CD8-positive, alpha-beta memory T cell (primary cell): Measurements from ENCODE around the gene RAB18. TPM values are rescaled to one million over a fixed set of nuclear protein-coding genes. Genes with fewer than 3 reads are reported as not detected.
"Not testable (repeated sequence)": the region's sequence is repeated elsewhere in the genome, so short reads cannot be mapped to it uniquely, and the experiment has no call there.

Experiments
- CTCF ChIA-PET: fragments of 350-600 bp; sonication (Branson Sonifier 250); formaldehyde crosslinking; loops from one replicate; lab custom pipeline; 2021; ENCODE audit warnings: antibody characterized with exemption; lab: Charles Lee
- POLR2A ChIA-PET: fragments of 350-600 bp; sonication (Branson Sonifier 250); formaldehyde crosslinking; loops from one replicate; lab custom pipeline; 2021; ENCODE audit warnings: antibody characterized with exemption; lab: Charles Lee
- DNase-seq, 5 donors: peaks; one replicate each; pipeline versions ENCODE4 v3.0.0 to v3.0.0-alpha.2; 2020 to 2022; ENCODE audit warnings: mixed read lengths in 1 of 5
- H3K27ac ChIP-seq: one replicate; pipeline ENCODE4 v1.7.0; 2013; ENCODE audit warnings: low read depth, mild to moderate bottlenecking, low read length, moderate library complexity
- H3K27me3 ChIP-seq: 2 replicates; pipeline ENCODE4 v1.7.0; 2013; ENCODE audit warnings: low read length, mild to moderate bottlenecking; ENCODE audit not compliant: insufficient read depth, poor library complexity, severe bottlenecking
- H3K36me3 ChIP-seq: 2 replicates; pipeline ENCODE4 v1.7.0; 2013; ENCODE audit warnings: mild to moderate bottlenecking, low read length, moderate library complexity; ENCODE audit not compliant: insufficient read depth
- H3K4me1 ChIP-seq: 2 replicates; pipeline ENCODE4 v1.7.0; 2013; ENCODE audit warnings: mild to moderate bottlenecking, low read length, moderate library complexity; ENCODE audit not compliant: insufficient read depth
- H3K4me3 ChIP-seq: 2 replicates; pipeline ENCODE4 v1.7.0; 2013; ENCODE audit warnings: mild to moderate bottlenecking, low read length
- H3K9me3 ChIP-seq: 2 replicates; pipeline ENCODE4 v1.7.0; 2013; ENCODE audit warnings: mild to moderate bottlenecking, low read length
- H3K27ac Mint-ChIP-seq, 8 donors: one replicate each; pipeline ENCODE4 v1.8.0; 2020 to 2021; ENCODE audit warnings: mixed read lengths in 8 of 8, mild to moderate bottlenecking in 6 of 8, inconsistent platforms in 3 of 8, moderate library complexity in 3 of 8
- H3K27me3 Mint-ChIP-seq, 2 donors: one replicate each; pipeline ENCODE4 v1.8.0; 2020 to 2021; ENCODE audit warnings: mixed read lengths in 2 of 2, mild to moderate bottlenecking in 1 of 2, moderate library complexity in 1 of 2
- H3K36me3 Mint-ChIP-seq, 3 donors: one replicate each; pipeline ENCODE4 v1.8.0; 2020 to 2021; ENCODE audit warnings: mixed read lengths in 3 of 3, inconsistent platforms in 1 of 3, mild to moderate bottlenecking in 1 of 3
- H3K4me1 Mint-ChIP-seq, 3 donors: one replicate each; pipeline ENCODE4 v1.8.0; 2020 to 2021; ENCODE audit warnings: mixed read lengths in 3 of 3, inconsistent platforms in 1 of 3, mild to moderate bottlenecking in 1 of 3
- H3K4me3 Mint-ChIP-seq, 7 donors: one replicate each; pipeline ENCODE4 v1.8.0; 2020 to 2021; ENCODE audit warnings: mixed read lengths in 7 of 7, mild to moderate bottlenecking in 6 of 7, moderate library complexity in 4 of 7, inconsistent platforms in 2 of 7
- H3K9me3 Mint-ChIP-seq, 5 donors: one replicate each; pipeline ENCODE4 v1.8.0; 2020 to 2022; ENCODE audit warnings: mixed read lengths in 5 of 5, mild to moderate bottlenecking in 3 of 5, moderate library complexity in 2 of 5, inconsistent platforms in 1 of 5
- polyA plus RNA-seq: library from polyadenylated mRNA; unstranded; fragments of 300-500 nt; fragmentation: Illumina TruSeq; gene quantifications from one replicate; pipeline ENCODE4 v1.2.3, GENCODE V29; 2021
- total RNA-seq, 2 experiments: library from RNA; stranded (reverse); gene quantifications; one replicate each; pipeline ENCODE4 v1.2.3, GENCODE V29; 2021

RAB18 gene
- total and polyA plus RNA-seq, 3 experiments from 2014 or later, result 68.2 to 123 (median 71.1) TPM

DNA sequence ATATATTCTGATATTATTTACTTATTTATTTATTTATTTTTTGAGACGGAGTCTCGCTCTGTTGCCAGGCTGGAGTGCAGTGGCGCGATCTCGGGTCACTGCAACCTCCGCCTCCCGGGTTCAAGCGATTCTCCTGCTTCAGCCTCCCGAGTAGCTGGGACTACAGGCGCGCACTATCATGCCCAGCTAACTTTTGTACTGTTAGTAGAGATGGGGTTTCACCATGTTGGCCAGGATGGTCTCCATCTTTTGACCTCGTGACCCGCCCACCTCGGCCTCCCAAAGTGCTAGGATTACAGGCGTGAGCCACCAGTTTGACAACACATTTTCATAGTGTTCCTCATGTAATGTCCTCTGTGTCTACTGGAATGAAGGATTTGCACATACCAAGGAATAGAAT lies 1.4 kb downstream of the RAB18 start:
- peaks cover 60 to 71% (median 70%) of the 10 kb centered on the region in 3 donors for H3K4me1 Mint-ChIP-seq
- ChIA-PET POLR2A (interaction anchor here (1.3 kb wide), 1 partner anchor 1027 kb away, joined by 5 read pairs; the partner anchor contains the start of gene WAC), CTCF (interaction anchor here (0.9 to 2.5 kb wide), 3 partner anchors 11 to 59 kb away, joined by 3 to 12 read pairs (median 6); no protein-coding TSS in a partner anchor)
- H3K27ac ChIP-seq, H3K27me3 Mint-ChIP-seq, H3K9me3 ChIP-seq, H3K36me3 ChIP-seq, DNase-seq, H3K9me3 Mint-ChIP-seq, H3K27me3 ChIP-seq, H3K4me3 ChIP-seq: not testable (repeated sequence)
- H3K27ac Mint-ChIP-seq, result peak overlapping the region in 7 of 8 donors; percentile 22 to 98 (median 82)
- H3K4me3 Mint-ChIP-seq, result peak overlapping the region; percentile 72 to 100 (median 83)
- H3K4me1 ChIP-seq, result peaks cover 44% of the 10 kb centered on the region
- H3K36me3 Mint-ChIP-seq, result peaks cover 0 to 45% (median 7%) of the 10 kb centered on the region in 3 donors

GRCh38 chr10:27506280-27506679 lies 2.2 kb downstream of the RAB18 start:
- Histone ChIP-seq H3K4me3 (no peak overlapping the region), H3K27me3 (no peaks in the 10 kb centered on the region), H3K27ac (no peak overlapping the region), H3K36me3 (no peaks in the 10 kb centered on the region), H3K4me1 (peaks cover 44% of the 10 kb centered on the region), H3K9me3 (no peaks in the 10 kb centered on the region)
- Mint-ChIP-seq H3K4me3 (peak overlapping the region; percentile 72 to 100 (median 83)), H3K27me3 (peaks cover 0 to 4% of the 10 kb centered on the region in 2 donors), H3K9me3 (peaks cover 0 to 2% (median 0%) of the 10 kb centered on the region in 5 donors), H3K4me1 (peaks cover 62 to 77% (median 76%) of the 10 kb centered on the region in 3 donors), H3K36me3 (peaks cover 0 to 49% (median 8%) of the 10 kb centered on the region in 3 donors), H3K27ac (peak overlapping the region; percentile 52 to 98 (median 73))
- ChIA-PET CTCF (no interaction called here), POLR2A (no interaction called here)
- no peak for DNase-seq

DNA sequence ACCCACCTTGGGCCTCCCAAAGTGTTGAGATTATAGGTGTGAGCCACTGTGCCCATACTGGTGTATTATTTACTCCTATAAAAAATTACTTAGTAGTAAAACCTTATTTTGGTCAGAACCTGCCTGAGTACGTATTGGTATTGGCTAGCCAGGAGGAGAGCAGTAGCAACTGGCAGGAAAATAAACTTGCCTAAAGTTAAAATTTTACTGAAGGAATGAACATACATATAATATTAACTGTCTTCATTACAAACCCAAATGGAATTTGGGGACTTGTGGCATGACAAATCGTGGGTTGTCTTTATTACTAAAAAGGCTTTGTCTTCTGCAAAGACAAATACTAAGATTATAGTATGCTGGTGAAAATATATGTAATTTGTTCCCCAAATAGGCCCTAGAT lies 8.4 kb downstream of the RAB18 start:
- Histone ChIP-seq H3K4me1 (peaks cover 33% of the 10 kb centered on the region), H3K4me3 (no peak overlapping the region), H3K27me3 (no peaks in the 10 kb centered on the region), H3K9me3 (no peaks in the 10 kb centered on the region), H3K27ac (no peak overlapping the region), H3K36me3 (no peaks in the 10 kb centered on the region)
- Mint-ChIP-seq H3K4me3 (peak overlapping the region in 1 of 7 donors; percentile 5), H3K27me3 (no peaks in the 10 kb centered on the region), H3K27ac (peak overlapping the region in 2 of 8 donors; percentile 2 to 66), H3K4me1 (peaks cover 71 to 93% (median 87%) of the 10 kb centered on the region in 3 donors), H3K9me3 (no peaks in the 10 kb centered on the region), H3K36me3 (peaks cover 7 to 72% (median 27%) of the 10 kb centered on the region in 3 donors)
- no peak for DNase-seq
- ChIA-PET CTCF (no interaction called here), POLR2A (no interaction called here)

GRCh38 chr10:27513451-27514191 lies 9.5 kb downstream of the RAB18 start:
- H3K36me3 Mint-ChIP-seq, result peaks cover 7 to 74% (median 29%) of the 10 kb centered on the region in 3 donors
- peaks cover 74 to 95% (median 87%) of the 10 kb centered on the region in 3 donors for H3K4me1 Mint-ChIP-seq
- ChIA-PET POLR2A (interaction anchor here (1.7 kb wide), 1 partner anchor 9 kb away, joined by 7 read pairs; the partner anchor contains the start of gene RAB18), CTCF (no interaction called here)
- H3K9me3 ChIP-seq, result no peaks in the 10 kb centered on the region
- DNase-seq, result peak in 1 of 5 donors; percentile 13
- no peaks in the 10 kb centered on the region for H3K36me3 ChIP-seq
- H3K4me3 Mint-ChIP-seq, result peak overlapping the region; percentile 7 to 71 (median 14)
- no peaks in the 10 kb centered on the region for H3K9me3 Mint-ChIP-seq
- H3K27ac Mint-ChIP-seq, result peak overlapping the region; percentile 61 to 94 (median 79)
- no peak overlapping the region for H3K4me3 ChIP-seq
- no peaks in the 10 kb centered on the region for H3K27me3 Mint-ChIP-seq
- no peaks in the 10 kb centered on the region for H3K27me3 ChIP-seq
- no peak overlapping the region for H3K27ac ChIP-seq
- H3K4me1 ChIP-seq, result peaks cover 32% of the 10 kb centered on the region

DNA sequence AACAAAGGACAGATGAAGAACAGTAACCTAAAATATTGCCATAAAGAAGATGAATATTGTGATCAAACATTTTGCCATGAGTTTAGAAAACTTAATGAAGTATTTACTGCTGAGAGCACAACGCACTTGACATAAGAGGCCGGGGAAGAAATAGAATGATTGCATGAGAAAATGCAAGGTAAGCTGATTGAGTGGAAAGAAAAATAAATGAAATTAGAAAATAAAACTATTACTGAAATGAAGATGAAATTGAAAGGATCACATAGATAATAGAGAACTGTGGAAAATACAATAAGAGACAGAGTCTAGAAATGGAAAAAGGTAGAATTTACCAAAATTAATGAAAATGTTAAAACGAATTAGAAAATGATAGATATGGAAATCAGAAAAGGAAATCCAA lies 10.1 kb downstream of the RAB18 start:
- Histone ChIP-seq H3K4me3 (no peak overlapping the region), H3K27me3 (no peaks in the 10 kb centered on the region), H3K36me3 (no peaks in the 10 kb centered on the region), H3K9me3 (no peaks in the 10 kb centered on the region), H3K4me1 (peaks cover 26% of the 10 kb centered on the region), H3K27ac (no peak overlapping the region)
- H3K36me3 Mint-ChIP-seq, result peaks cover 7 to 67% (median 31%) of the 10 kb centered on the region in 3 donors
- peak overlapping the region; percentile 2 to 94 (median 79) for H3K27ac Mint-ChIP-seq
- no peaks in the 10 kb centered on the region for H3K9me3 Mint-ChIP-seq
- H3K27me3 Mint-ChIP-seq, result no peaks in the 10 kb centered on the region
- DNase-seq, result no peak
- H3K4me3 Mint-ChIP-seq, result peak overlapping the region in 4 of 7 donors; percentile 1 to 71 (median 20)
- CTCF ChIA-PET, result no interaction called here
- peaks cover 73 to 95% (median 87%) of the 10 kb centered on the region in 3 donors for H3K4me1 Mint-ChIP-seq
- POLR2A ChIA-PET, result interaction anchor here (1.7 kb wide), 1 partner anchor 10 kb away, joined by 7 read pairs; the partner anchor contains the start of gene RAB18

GRCh38 chr10:27518261-27518660 lies 14.2 kb downstream of the RAB18 start:
- DNase-seq, result no peak
- CTCF ChIA-PET, result no interaction called here
- no peaks in the 10 kb centered on the region for H3K9me3 Mint-ChIP-seq
- H3K4me1 Mint-ChIP-seq, result peaks cover 78 to 97% (median 96%) of the 10 kb centered on the region in 3 donors
- peak overlapping the region in 3 of 7 donors; percentile 5 to 34 (median 22) for H3K4me3 Mint-ChIP-seq
- Histone ChIP-seq H3K4me1 (peaks cover 31% of the 10 kb centered on the region), H3K9me3 (no peaks in the 10 kb centered on the region), H3K4me3 (no peak overlapping the region), H3K27me3 (no peaks in the 10 kb centered on the region), H3K36me3 (no peaks in the 10 kb centered on the region), H3K27ac (no peak overlapping the region)
- peak overlapping the region in 1 of 8 donors; percentile 79 for H3K27ac Mint-ChIP-seq
- H3K27me3 Mint-ChIP-seq, result no peaks in the 10 kb centered on the region
- POLR2A ChIA-PET, result no interaction called here
- peaks cover 7 to 38% (median 20%) of the 10 kb centered on the region in 3 donors for H3K36me3 Mint-ChIP-seq

- Mint-ChIP-seq H3K27me3 (no peaks in the 10 kb centered on the region), H3K27ac (peak overlapping the region in 7 of 8 donors; percentile 7 to 74 (median 18)), H3K9me3 (peaks cover 0 to 2% (median 0%) of the 10 kb centered on the region in 5 donors), H3K4me1 (peaks cover 82 to 95% (median 93%) of the 10 kb centered on the region in 3 donors), H3K36me3 (peaks cover 0 to 25% (median 8%) of the 10 kb centered on the region in 3 donors), H3K4me3 (peak overlapping the region in 1 of 7 donors; percentile 3)
- no peak for DNase-seq
- Histone ChIP-seq H3K27ac (no peak overlapping the region), H3K9me3 (no peaks in the 10 kb centered on the region), H3K4me1 (peaks cover 44% of the 10 kb centered on the region), H3K4me3 (no peak overlapping the region), H3K36me3 (no peaks in the 10 kb centered on the region), H3K27me3 (no peaks in the 10 kb centered on the region)
- ChIA-PET CTCF (no interaction called here), POLR2A (no interaction called here)
Measured at GRCh38 chr10:27525819-27526218, 21.7 kb downstream of the RAB18 start.

- Histone ChIP-seq H3K4me3 (no peak overlapping the region), H3K27me3 (no peaks in the 10 kb centered on the region), H3K36me3 (no peaks in the 10 kb centered on the region), H3K9me3 (no peaks in the 10 kb centered on the region), H3K4me1 (peaks cover 41% of the 10 kb centered on the region), H3K27ac (no peak overlapping the region)
- ChIA-PET POLR2A (no interaction called here), CTCF (no interaction called here)
- Mint-ChIP-seq H3K36me3 (peaks cover 0 to 26% (median 8%) of the 10 kb centered on the region in 3 donors), H3K27ac (peak overlapping the region in 5 of 8 donors; percentile 18 to 61 (median 35)), H3K4me1 (peaks cover 84 to 95% (median 93%) of the 10 kb centered on the region in 3 donors), H3K4me3 (no peak overlapping the region), H3K27me3 (no peaks in the 10 kb centered on the region), H3K9me3 (peaks cover 0 to 2% (median 0%) of the 10 kb centered on the region in 5 donors)
- DNase-seq, result no peak
Measured at GRCh38 chr10:27526242-27526641, 22.1 kb downstream of the RAB18 start.
